Liver (tissue), 9 donors: Measurements from ENCODE around the gene B3GNT5. TPM values are rescaled to one million over a fixed set of nuclear protein-coding genes. Genes with fewer than 3 reads are reported as not detected.

ENCODE experiments used
- DNase-seq: peaks from one replicate; pipeline ENCODE4 v3.0.0-alpha.2; 2017; ENCODE audit warnings: low spot score
- H3K27ac ChIP-seq, 2 donors: one replicate each; pipeline ENCODE4 v1.7.0; 2013; ENCODE audit warnings: inconsistent platforms in 2 of 2, low read length in 2 of 2, control low read depth in 1 of 2, low read depth in 1 of 2, mild to moderate bottlenecking in 1 of 2
- H3K27me3 ChIP-seq, 4 donors: one replicate each; pipeline versions ENCODE4 v1.6.1 to v1.7.0; 2013; ENCODE audit warnings: low read length in 3 of 4, inconsistent platforms in 1 of 4, mild to moderate bottlenecking in 1 of 4, moderate library complexity in 1 of 4; ENCODE audit not compliant: control insufficient read depth in 4 of 4, insufficient read depth in 4 of 4
- H3K36me3 ChIP-seq, 4 donors: one replicate each; pipeline versions ENCODE4 v1.6.1 to v1.7.0; 2013; ENCODE audit warnings: low read length in 3 of 4, mild to moderate bottlenecking in 3 of 4, low read depth in 1 of 4, moderate library complexity in 1 of 4; ENCODE audit not compliant: control insufficient read depth in 4 of 4, insufficient read depth in 3 of 4
- H3K4me1 ChIP-seq, 4 donors: one replicate each; pipeline versions ENCODE4 v1.6.1 to v1.7.0; 2013; ENCODE audit warnings: low read length in 3 of 4, mild to moderate bottlenecking in 3 of 4, moderate library complexity in 1 of 4; ENCODE audit not compliant: control insufficient read depth in 4 of 4, insufficient read depth in 4 of 4
- H3K4me3 ChIP-seq, 3 donors: one replicate each; pipeline versions ENCODE4 v1.6.1 to v1.7.0; 2013; ENCODE audit warnings: low read length in 3 of 3, control low read depth in 1 of 3, low read depth in 1 of 3, mild to moderate bottlenecking in 1 of 3
- H3K9ac ChIP-seq, 2 donors: one replicate each; pipeline ENCODE4 v1.7.0; 2013; ENCODE audit warnings: low read length in 2 of 2, mild to moderate bottlenecking in 2 of 2, moderate library complexity in 2 of 2, control low read depth in 1 of 2, low read depth in 1 of 2
- H3K9me3 ChIP-seq, 4 donors: one replicate each; pipeline versions ENCODE4 v1.6.1 to v1.7.0; 2013; ENCODE audit warnings: low read length in 3 of 4; ENCODE audit not compliant: control insufficient read depth in 4 of 4
- EGR1 ChIP-seq, 2 donors: IDR thresholded peaks; 2 replicates each; pipeline ENCODE4 v1.6.1; 2016 to 2018; ENCODE audit warnings: antibody characterized with exemption in 2 of 2, low read depth in 2 of 2
- FOXA1 ChIP-seq: IDR thresholded peaks from 2 replicates; pipeline ENCODE4 v1.6.1; 2016; ENCODE audit warnings: antibody characterized with exemption
- FOXA2 ChIP-seq: IDR thresholded peaks from 2 replicates; pipeline ENCODE4 v1.6.1; 2016; ENCODE audit warnings: antibody characterized with exemption
- HNF4A ChIP-seq, 2 donors: conservative IDR thresholded peaks; 2 replicates each; pipeline ENCODE4 v1.6.1; 2016; ENCODE audit warnings: antibody characterized with exemption in 2 of 2, mild to moderate bottlenecking in 2 of 2
- HNF4G ChIP-seq: IDR thresholded peaks from 2 replicates; pipeline ENCODE4 v1.6.1; 2016; ENCODE audit warnings: antibody characterized with exemption
- NR2F2 ChIP-seq: IDR thresholded peaks from 2 replicates; pipeline ENCODE4 v1.6.1; 2016; ENCODE audit warnings: antibody characterized with exemption
- REST ChIP-seq: IDR thresholded peaks from 2 replicates; pipeline ENCODE4 v1.6.1; 2016; ENCODE audit warnings: antibody characterized with exemption, mild to moderate bottlenecking
- RXRA ChIP-seq, 2 donors: IDR thresholded peaks; 2 replicates each; pipeline ENCODE4 v1.6.1; 2017 to 2018; ENCODE audit warnings: antibody characterized with exemption in 2 of 2, mild to moderate bottlenecking in 1 of 2
- SP1 ChIP-seq: IDR thresholded peaks from 2 replicates; pipeline ENCODE4 v1.6.1; 2018; ENCODE audit warnings: antibody characterized with exemption, mild to moderate bottlenecking
- TAF1 ChIP-seq: conservative IDR thresholded peaks from 2 replicates; pipeline ENCODE4 v1.6.1; 2016; ENCODE audit warnings: antibody characterized with exemption, mild to moderate bottlenecking
- YY1 ChIP-seq: IDR thresholded peaks from 2 replicates; pipeline ENCODE4 v1.6.1; 2016; ENCODE audit warnings: antibody characterized with exemption, mild to moderate bottlenecking
- WGBS: extraction: QIAGEN DNeasy Blood & Tissue Kit; methylation state at CpG from one replicate; pipeline ENCODE4 v1.1.7; 2013; 5-methylcytosine and 5-hydroxymethylcytosine counted together
- polyA plus RNA-seq, 2 donors: library from polyadenylated mRNA; stranded (reverse) in 1 of 2; unstranded in 1 of 2; fragments of 200-250 nt in 1 of 2; fragments of >200 nt in 1 of 2; fragmentation: Nextera tagmentation in 1 of 2; extraction: Ambion mirVana in 1 of 2; gene quantifications; one replicate each; pipeline versions ENCODE4 v1.2.1 to v1.2.3, GENCODE V29; 2013 to 2015
- total RNA-seq, 2 donors: library from RNA; depleted of rRNA; stranded (reverse); fragments of >200 nt; gene quantifications; one replicate each; pipeline ENCODE4 v1.2.3, GENCODE V29; 2014
- TF ChIP-seq, protein P1 (sequence below): IDR thresholded peaks from 2 replicates; pipeline ENCODE4 v1.6.1; 2016; ENCODE audit warnings: antibody characterized with exemption
- TF ChIP-seq, protein P2 (sequence below): IDR thresholded peaks from 2 replicates; pipeline ENCODE4 v1.6.1; 2016; ENCODE audit warnings: antibody characterized with exemption
- TF ChIP-seq, protein P3 (sequence below): IDR thresholded peaks from 2 replicates; pipeline ENCODE4 v1.6.1; 2016; ENCODE audit warnings: antibody characterized with exemption
- donor health status: healthy.
- donor health status: healthy.
- donor health status: healthy.
- donor health status: healthy.
- donor health status: healthy.

The B3GNT5 gene
- total and polyA plus RNA-seq, 4 donors = 0.22 to 1.8 (median 0.53) TPM

DNA sequence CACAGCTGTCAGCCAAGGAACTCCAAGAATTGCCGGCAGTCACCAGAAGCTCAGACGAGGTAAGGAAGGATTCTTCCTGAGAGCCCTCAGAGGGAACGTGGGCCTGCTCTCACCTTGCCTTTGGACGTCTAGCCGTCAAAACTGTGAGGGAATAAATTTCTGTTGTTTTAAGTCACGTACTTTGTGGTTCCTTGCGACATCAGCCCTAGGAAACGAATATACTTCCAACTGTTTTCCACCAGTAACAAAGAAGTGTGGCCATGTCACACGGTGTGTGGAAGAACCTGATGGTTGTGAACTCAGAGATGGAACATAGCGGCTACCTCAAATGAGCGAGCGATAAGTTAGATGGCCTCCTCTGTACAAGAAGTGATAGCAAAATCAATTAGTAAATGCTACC lies 41.0 kb upstream of the B3GNT5 start:
- 74% methylated on average over 12 of the region's 12 CpGs for WGBS
- DNase-seq = no peak
- H3K4me1 ChIP-seq = peaks cover 0 to 12% (median 2%) of the 10 kb centered on the region in 4 donors
- no peak overlapping the region for H3K9ac ChIP-seq
- no peaks in the 10 kb centered on the region for H3K9me3 ChIP-seq
- no peak overlapping the region for H3K4me3 ChIP-seq
- H3K27ac ChIP-seq = peak overlapping the region in 1 of 2 donors; percentile 57
- TF ChIP-seq NR2F2 (no peak), RXRA (IDR thresholded peaks at IDR 0.05) (no peak), EGR1 (IDR thresholded peaks at IDR 0.05; ENCODE audit: low read depth in 2 of 2) (no peak), REST (no peak), TAF1 (no peak)
- H3K27me3 ChIP-seq = no peaks in the 10 kb centered on the region
- no peaks in the 10 kb centered on the region for H3K36me3 ChIP-seq

- WGBS = 80% methylated on average over 7 of the region's 7 CpGs
- no peak for DNase-seq
- no peak overlapping the region for H3K9ac ChIP-seq
- H3K9me3 ChIP-seq = no peaks in the 10 kb centered on the region
- no peak for TF ChIP-seq SP1
- TF ChIP-seq, protein P1, sequence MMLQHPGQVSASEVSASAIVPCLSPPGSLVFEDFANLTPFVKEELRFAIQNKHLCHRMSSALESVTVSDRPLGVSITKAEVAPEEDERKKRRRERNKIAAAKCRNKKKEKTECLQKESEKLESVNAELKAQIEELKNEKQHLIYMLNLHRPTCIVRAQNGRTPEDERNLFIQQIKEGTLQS = no peak
- TF ChIP-seq FOXA2 = no peak
- no peak for TF ChIP-seq FOXA1
- no peak for TF ChIP-seq YY1
- no peak for TF ChIP-seq HNF4G
- TF ChIP-seq, protein P2, sequence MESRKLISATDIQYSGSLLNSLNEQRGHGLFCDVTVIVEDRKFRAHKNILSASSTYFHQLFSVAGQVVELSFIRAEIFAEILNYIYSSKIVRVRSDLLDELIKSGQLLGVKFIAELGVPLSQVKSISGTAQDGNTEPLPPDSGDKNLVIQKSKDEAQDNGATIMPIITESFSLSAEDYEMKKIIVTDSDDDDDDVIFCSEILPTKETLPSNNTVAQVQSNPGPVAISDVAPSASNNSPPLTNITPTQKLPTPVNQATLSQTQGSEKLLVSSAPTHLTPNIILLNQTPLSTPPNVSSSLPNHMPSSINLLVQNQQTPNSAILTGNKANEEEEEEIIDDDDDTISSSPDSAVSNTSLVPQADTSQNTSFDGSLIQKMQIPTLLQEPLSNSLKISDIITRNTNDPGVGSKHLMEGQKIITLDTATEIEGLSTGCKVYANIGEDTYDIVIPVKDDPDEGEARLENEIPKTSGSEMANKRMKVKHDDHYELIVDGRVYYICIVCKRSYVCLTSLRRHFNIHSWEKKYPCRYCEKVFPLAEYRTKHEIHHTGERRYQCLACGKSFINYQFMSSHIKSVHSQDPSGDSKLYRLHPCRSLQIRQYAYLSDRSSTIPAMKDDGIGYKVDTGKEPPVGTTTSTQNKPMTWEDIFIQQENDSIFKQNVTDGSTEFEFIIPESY = no peak
- no peak for TF ChIP-seq HNF4A (conservative IDR thresholded peaks at IDR 0.05)
- TF ChIP-seq, protein P3, sequence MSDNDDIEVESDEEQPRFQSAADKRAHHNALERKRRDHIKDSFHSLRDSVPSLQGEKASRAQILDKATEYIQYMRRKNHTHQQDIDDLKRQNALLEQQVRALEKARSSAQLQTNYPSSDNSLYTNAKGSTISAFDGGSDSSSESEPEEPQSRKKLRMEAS = no peak
- no peaks in the 10 kb centered on the region for H3K27me3 ChIP-seq
- H3K4me1 ChIP-seq = peaks cover 0 to 12% (median 2%) of the 10 kb centered on the region in 4 donors
- no peak overlapping the region for H3K4me3 ChIP-seq
- H3K27ac ChIP-seq = no peak overlapping the region
- H3K36me3 ChIP-seq = no peaks in the 10 kb centered on the region
These were observed 40.5 kb upstream of the B3GNT5 start for GRCh38 chr3:183212565-183212964.
